T-cell (primary cell): ENCODE data around the gene DAAM1. TPM values are rescaled to one million over a fixed set of nuclear protein-coding genes. Genes with fewer than 3 reads are reported as not detected.

Experiments
- ATAC-seq, 4 experiments: fragments of 200-7000 bp in 3 of 4; fragments of 150-1000 bp in 1 of 4; cut with Tn5 transposase; replicated peaks in 1 of 4; 1 replicate in 3 of 4; 2 replicates in 1 of 4; pipeline ENCODE4 v1.10.0; 2021; ENCODE audit warnings: moderate library complexity in 3 of 4, mild to moderate bottlenecking in 2 of 4, moderate number of reproducible peaks in 1 of 4
- CTCF ChIA-PET, 2 donors: fragments of 300-600 bp; sonication (Branson Sonifier 250); formaldehyde crosslinking; loops; one replicate each; lab custom pipeline; 2022; ENCODE audit warnings: antibody characterized with exemption in 2 of 2; lab: Charles Lee
- POLR2A ChIA-PET, 2 donors: fragments of 300-600 bp; sonication (Branson Sonifier 250); formaldehyde crosslinking; loops; one replicate each; lab custom pipeline; 2022; ENCODE audit warnings: antibody characterized with exemption in 2 of 2; lab: Charles Lee
- DNase-seq, 35 experiments: peaks; one replicate each; pipeline versions ENCODE4 v3.0.0 to v3.0.0-alpha.2; 2013 to 2023
- H3K27ac ChIP-seq: one replicate; pipeline ENCODE4 v1.5.1; 2013; ENCODE audit warnings: low read length
- H3K27me3 ChIP-seq, 2 experiments: replicated peaks in 1 of 2; 1 replicate in 1 of 2; 2 replicates in 1 of 2; pipeline versions ENCODE4 v1.6.1 to v1.7.0; 2013; ENCODE audit warnings: low read length in 1 of 2, mixed read lengths in 1 of 2; ENCODE audit not compliant: control insufficient read depth in 2 of 2, insufficient read depth in 2 of 2; ENCODE audit errors: extremely low read depth in 1 of 2
- H3K36me3 ChIP-seq, 2 donors: 1 replicate in 1 of 2; 2 replicates in 1 of 2; pipeline versions ENCODE4 v1.6.1 to v1.7.0; 2013; ENCODE audit warnings: low read length in 1 of 2; ENCODE audit not compliant: control insufficient read depth in 2 of 2, insufficient read depth in 1 of 2; ENCODE audit errors: extremely low read depth in 1 of 2
- H3K4me1 ChIP-seq, 2 experiments: 1 replicate in 1 of 2; 2 replicates in 1 of 2; pipeline versions ENCODE4 v1.6.1 to v1.7.0; 2013; ENCODE audit warnings: low read length in 2 of 2, mixed read lengths in 1 of 2; ENCODE audit not compliant: insufficient read depth in 2 of 2, control insufficient read depth in 1 of 2; ENCODE audit errors: extremely low read depth in 1 of 2
- H3K4me3 ChIP-seq, 2 donors: 1 replicate in 1 of 2; 2 replicates in 1 of 2; pipeline versions ENCODE4 v1.5.1 to v1.7.0; 2013; ENCODE audit warnings: mild to moderate bottlenecking in 2 of 2, low read length in 1 of 2, moderate library complexity in 1 of 2; ENCODE audit not compliant: control insufficient read depth in 1 of 2; ENCODE audit errors: extremely low read depth in 1 of 2
- H3K9me3 ChIP-seq: 2 replicates; pipeline ENCODE4 v1.7.0; 2013
- H3K27ac Mint-ChIP-seq, 2 donors: one replicate each; pipeline ENCODE4 v1.8.0; 2020 to 2021; ENCODE audit warnings: mild to moderate bottlenecking in 2 of 2, mixed read lengths in 2 of 2
- H3K27me3 Mint-ChIP-seq, 2 donors: one replicate each; pipeline ENCODE4 v1.8.0; 2021 to 2022; ENCODE audit warnings: mixed read lengths in 2 of 2
- H3K36me3 Mint-ChIP-seq: one replicate; pipeline ENCODE4 v1.8.0; 2021; ENCODE audit warnings: mixed read lengths
- H3K4me1 Mint-ChIP-seq, 3 donors: one replicate each; pipeline ENCODE4 v1.8.0; 2020 to 2022; ENCODE audit warnings: mixed read lengths in 3 of 3, mild to moderate bottlenecking in 1 of 3
- H3K4me3 Mint-ChIP-seq, 3 donors: one replicate each; pipeline ENCODE4 v1.8.0; 2020 to 2022; ENCODE audit warnings: mild to moderate bottlenecking in 3 of 3, mixed read lengths in 3 of 3, moderate library complexity in 3 of 3
- H3K9me3 Mint-ChIP-seq, 3 donors: one replicate each; pipeline ENCODE4 v1.8.0; 2020 to 2022; ENCODE audit warnings: mixed read lengths in 3 of 3
- WGBS: methylation state at CpG from one replicate; pipeline ENCODE4 v1.1.5; 2013; ENCODE audit warnings: missing lambda C conversion rate; ENCODE audit not compliant: insufficient coverage; 5-methylcytosine and 5-hydroxymethylcytosine counted together
- total RNA-seq, 35 experiments: library from RNA in 6 of 35; stranded (reverse) in 6 of 35; fragments of 120-200 nt in 1 of 35; gene quantifications; one replicate each; pipeline versions ENCODE4 v1.2.1 to v1.2.4 and lab custom pipeline; 2013 to 2026

The DAAM1 gene
- total RNA-seq, 5 donors from 2014 or later (not counting 1 experiment from before 2014, with no cell fraction given) = 9.6 to 25.3 (median 23.9) TPM

DNA sequence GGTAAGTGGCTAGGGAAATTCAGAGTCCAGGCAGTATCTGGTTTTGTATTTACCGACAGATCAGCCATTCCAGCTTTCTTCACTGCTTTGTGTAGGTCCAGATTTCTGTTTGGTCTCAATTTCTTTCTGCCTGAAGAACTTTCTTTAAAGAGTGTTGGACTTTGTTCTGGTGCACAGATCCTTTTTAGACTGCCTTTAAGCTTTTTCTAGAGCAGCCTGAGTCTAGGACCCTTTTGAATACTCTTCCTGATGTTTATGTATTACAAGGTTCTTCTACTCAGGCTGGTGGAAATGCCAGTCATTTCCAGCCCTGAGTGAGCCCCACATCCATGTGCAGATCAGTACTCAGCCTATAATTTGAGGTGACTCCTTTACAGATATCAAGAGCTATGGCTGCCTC lies 54.7 kb downstream of the DAAM1 start:
- Histone ChIP-seq H3K9me3 (peaks cover 2% of the 10 kb centered on the region), H3K27me3 (no peaks in the 10 kb centered on the region), H3K27ac (no peak overlapping the region), H3K36me3 (no peaks in the 10 kb centered on the region), H3K4me3 (no peak overlapping the region), H3K4me1 (no peaks in the 10 kb centered on the region)
- no peak for DNase-seq
- Mint-ChIP-seq H3K36me3 (peaks cover 12% of the 10 kb centered on the region), H3K4me3 (no peak overlapping the region), H3K27ac (no peak overlapping the region), H3K9me3 (peaks cover 0 to 3% (median 0%) of the 10 kb centered on the region in 3 donors), H3K4me1 (peaks cover 15 to 26% (median 21%) of the 10 kb centered on the region in 3 donors), H3K27me3 (no peaks in the 10 kb centered on the region)
- ChIA-PET CTCF (interaction anchor here in 1 of 2 donors (0.6 kb wide), 1 partner anchor 576 kb away, joined by 10 read pairs; no protein-coding TSS in a partner anchor), POLR2A (no interaction called here)
- ATAC-seq = no peak
- no CpG with 5 or more reads among the region's 1 CpG for WGBS

DNA sequence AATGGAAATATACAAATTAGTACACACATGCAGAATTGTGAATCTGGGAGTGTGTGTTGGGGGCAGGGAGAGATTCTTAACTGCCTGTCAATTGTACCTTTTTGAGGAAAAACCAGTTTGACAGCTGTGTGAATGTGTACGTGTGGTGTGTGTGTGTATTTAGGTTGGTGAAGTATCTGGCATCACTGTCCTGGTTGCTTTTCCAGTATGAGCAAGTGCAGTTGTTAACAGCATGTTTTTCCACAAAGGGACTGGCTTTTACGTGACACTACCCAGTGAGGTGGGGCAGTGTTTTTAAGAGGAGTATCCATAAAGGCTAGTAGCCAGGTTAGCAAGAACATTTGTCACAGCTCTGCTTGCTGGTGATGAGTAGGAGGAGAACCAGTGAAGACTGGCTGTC lies 56.1 kb downstream of the DAAM1 start:
- POLR2A ChIA-PET = interaction anchor here in 1 of 2 donors (0.6 kb wide), 1 partner anchor 1112 kb away, joined by 10 read pairs; no protein-coding TSS in a partner anchor
- Mint-ChIP-seq H3K27me3 (no peaks in the 10 kb centered on the region), H3K4me1 (peaks cover 13 to 23% (median 21%) of the 10 kb centered on the region in 3 donors), H3K9me3 (peaks cover 0 to 3% (median 0%) of the 10 kb centered on the region in 3 donors), H3K27ac (no peak overlapping the region), H3K36me3 (peaks cover 16% of the 10 kb centered on the region), H3K4me3 (no peak overlapping the region)
- Histone ChIP-seq H3K27me3 (no peaks in the 10 kb centered on the region), H3K36me3 (no peaks in the 10 kb centered on the region), H3K4me1 (no peaks in the 10 kb centered on the region), H3K4me3 (no peak overlapping the region), H3K27ac (no peak overlapping the region), H3K9me3 (peaks cover 2% of the 10 kb centered on the region)
- 95% methylated on average over 2 of the region's 2 CpGs for WGBS
- CTCF ChIA-PET = no interaction called here
- no peak for DNase-seq
- ATAC-seq = no peak

DNA sequence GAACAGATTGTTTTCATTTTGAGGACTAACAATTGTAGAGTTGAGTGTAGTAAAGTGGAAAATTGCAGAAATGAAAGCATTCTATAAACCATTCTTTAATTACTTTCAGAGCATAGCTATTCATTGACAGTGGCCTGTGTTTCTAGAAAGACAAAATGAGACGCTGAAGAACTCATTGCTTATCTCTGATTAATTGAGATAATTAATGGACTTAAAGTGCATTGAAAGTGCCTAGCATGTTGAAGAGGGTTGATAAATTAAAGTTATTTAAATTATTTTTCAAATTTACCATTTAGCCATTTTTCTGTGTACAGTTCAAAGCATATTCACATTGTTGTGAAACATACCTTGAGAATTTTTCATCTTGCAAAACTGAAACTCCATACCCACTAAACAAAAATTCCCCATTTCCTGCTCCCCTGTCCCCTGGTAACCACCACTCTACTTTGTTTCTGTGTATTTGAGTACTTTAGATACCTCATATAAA lies 57.4 kb downstream of the DAAM1 start:
- CTCF ChIA-PET = no interaction called here
- no peak overlapping the region for H3K4me3 ChIP-seq
- H3K27me3 ChIP-seq = no peaks in the 10 kb centered on the region
- Mint-ChIP-seq H3K4me3 (no peak overlapping the region), H3K27ac (no peak overlapping the region), H3K27me3 (no peaks in the 10 kb centered on the region), H3K4me1 (peaks cover 13 to 18% (median 13%) of the 10 kb centered on the region in 3 donors), H3K36me3 (peaks cover 16% of the 10 kb centered on the region), H3K9me3 (peaks cover 0 to 3% (median 0%) of the 10 kb centered on the region in 3 donors)
- WGBS = no CpG with 5 or more reads among the region's 1 CpG
- no peak overlapping the region for H3K27ac ChIP-seq
- no peaks in the 10 kb centered on the region for H3K4me1 ChIP-seq
- H3K9me3 ChIP-seq = peaks cover 2% of the 10 kb centered on the region
- H3K36me3 ChIP-seq = no peaks in the 10 kb centered on the region
- no peak for DNase-seq
- POLR2A ChIA-PET = no interaction called here
- ATAC-seq = no peak

DNA sequence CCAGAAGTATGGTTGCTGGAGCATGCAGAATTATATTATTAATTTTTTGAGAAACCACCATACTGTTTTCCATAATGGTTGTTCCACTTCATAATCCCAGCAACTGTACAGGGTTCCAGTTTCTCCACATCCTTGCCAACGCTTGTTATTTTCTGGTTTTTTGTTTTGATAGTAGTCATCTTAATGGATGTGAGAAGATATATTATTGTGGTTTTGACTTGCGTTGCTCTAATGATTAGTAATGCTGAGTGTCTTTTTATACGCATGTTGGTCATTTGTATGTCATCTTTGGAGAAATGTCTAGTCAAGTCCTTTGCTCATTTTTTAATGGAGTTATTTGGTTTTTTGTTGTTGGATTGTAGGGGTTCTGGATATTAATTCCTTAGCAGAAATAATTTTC lies 58.1 kb downstream of the DAAM1 start:
- POLR2A ChIA-PET = no interaction called here
- H3K36me3 Mint-ChIP-seq = peaks cover 20% of the 10 kb centered on the region
- ATAC-seq = no peak
- Histone ChIP-seq H3K27me3 (no peaks in the 10 kb centered on the region), H3K27ac (no peak overlapping the region), H3K36me3 (no peaks in the 10 kb centered on the region), H3K4me1 (no peaks in the 10 kb centered on the region), H3K9me3 (peaks cover 2% of the 10 kb centered on the region), H3K4me3 (no peak overlapping the region)
- peaks cover 0 to 3% (median 0%) of the 10 kb centered on the region in 3 donors for H3K9me3 Mint-ChIP-seq
- H3K27ac Mint-ChIP-seq = no peak overlapping the region
- no peak overlapping the region for H3K4me3 Mint-ChIP-seq
- CTCF ChIA-PET = no interaction called here
- WGBS = 57% methylated on average over 2 of the region's 3 CpGs
- H3K27me3 Mint-ChIP-seq = no peaks in the 10 kb centered on the region
- H3K4me1 Mint-ChIP-seq = peaks cover 11 to 18% (median 14%) of the 10 kb centered on the region in 3 donors
- DNase-seq = no peak

DNA sequence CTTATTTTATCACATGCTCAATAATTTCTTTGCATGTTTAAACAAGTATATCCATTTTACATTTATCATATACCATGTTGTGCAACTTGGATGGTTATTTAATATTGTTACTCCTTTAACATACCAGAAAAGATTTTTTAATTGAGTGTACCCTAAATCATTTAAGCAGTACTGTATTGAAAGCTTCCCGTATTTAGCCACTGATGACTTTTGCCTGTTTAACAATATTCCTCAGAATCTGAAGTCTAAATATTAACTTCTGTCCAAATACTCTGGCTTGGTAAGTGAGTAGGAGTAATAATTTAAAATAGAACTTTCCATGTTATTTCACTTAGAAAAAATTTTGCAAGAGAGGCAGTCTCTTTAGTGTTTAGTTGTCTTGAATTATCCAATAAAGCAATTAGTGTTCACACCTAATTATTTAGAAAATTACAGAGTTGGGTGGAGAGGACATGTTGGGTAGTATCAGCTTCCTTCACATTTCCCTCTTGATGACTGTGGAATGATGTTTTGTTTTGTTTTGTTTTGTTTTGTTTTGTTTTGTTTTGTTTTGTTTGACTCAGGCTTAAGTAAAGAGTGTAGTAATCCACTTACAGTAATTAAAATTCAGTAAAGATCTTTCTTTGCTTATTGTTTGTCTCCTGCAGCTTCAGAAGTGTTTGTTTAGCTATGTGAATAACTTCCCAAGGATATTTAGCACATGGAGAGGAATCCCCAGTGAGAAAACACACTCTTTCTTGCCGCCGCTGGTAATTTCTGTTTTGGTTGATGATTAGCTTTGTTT lies 59.5 kb downstream of the DAAM1 start:
- peaks cover 2% of the 10 kb centered on the region for H3K9me3 ChIP-seq
- H3K4me1 ChIP-seq = no peaks in the 10 kb centered on the region
- H3K4me1 Mint-ChIP-seq = peaks cover 8 to 20% (median 14%) of the 10 kb centered on the region in 3 donors
- peaks cover 0 to 3% (median 0%) of the 10 kb centered on the region in 3 donors for H3K9me3 Mint-ChIP-seq
- no peaks in the 10 kb centered on the region for H3K36me3 ChIP-seq
- peaks cover 24% of the 10 kb centered on the region for H3K36me3 Mint-ChIP-seq
- H3K4me3 ChIP-seq = no peak overlapping the region
- no peak overlapping the region for H3K4me3 Mint-ChIP-seq
- H3K27me3 Mint-ChIP-seq = no peaks in the 10 kb centered on the region
- CTCF ChIA-PET = no interaction called here
- POLR2A ChIA-PET = no interaction called here
- no peak for DNase-seq
- H3K27me3 ChIP-seq = no peaks in the 10 kb centered on the region
- no CpG with 5 or more reads among the region's 3 CpGs for WGBS
- no peak for ATAC-seq
- no peak overlapping the region for H3K27ac ChIP-seq
- H3K27ac Mint-ChIP-seq = no peak overlapping the region

DNA sequence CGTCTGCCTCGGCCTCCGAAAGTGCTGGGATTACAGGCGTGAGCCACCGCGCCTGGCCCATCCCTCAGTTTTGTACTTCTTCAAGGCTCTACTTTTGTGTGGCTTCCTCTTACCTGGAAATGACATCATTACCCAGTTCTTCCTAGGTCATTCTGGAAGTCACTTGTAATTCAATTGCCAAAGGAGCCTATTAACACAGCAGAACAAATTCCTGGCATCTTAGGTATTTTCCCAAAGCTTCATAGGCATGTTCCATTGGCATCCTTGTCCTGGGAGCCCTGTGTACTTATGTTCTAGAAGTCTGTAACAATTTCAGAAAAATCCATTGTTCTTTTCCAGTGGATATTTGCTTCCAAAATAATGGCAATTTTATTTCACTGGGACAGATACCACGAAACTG lies 60.6 kb downstream of the DAAM1 start:
- H3K4me3 Mint-ChIP-seq = no peak overlapping the region

More for the DNA sequence above, 60.6 kb downstream of the DAAM1 start:
- 97% methylated on average over 6 of the region's 7 CpGs for WGBS
- Histone ChIP-seq H3K27me3 (no peaks in the 10 kb centered on the region), H3K4me1 (no peaks in the 10 kb centered on the region), H3K27ac (no peak overlapping the region), H3K36me3 (no peaks in the 10 kb centered on the region), H3K9me3 (no peaks in the 10 kb centered on the region), H3K4me3 (no peak overlapping the region)
- Mint-ChIP-seq H3K9me3 (peaks cover 0 to 3% (median 0%) of the 10 kb centered on the region in 3 donors), H3K27me3 (no peaks in the 10 kb centered on the region), H3K4me1 (peaks cover 3 to 20% (median 16%) of the 10 kb centered on the region in 3 donors), H3K27ac (no peak overlapping the region), H3K36me3 (peaks cover 14% of the 10 kb centered on the region)
- no peak for ATAC-seq
- no peak for DNase-seq
- ChIA-PET CTCF (no interaction called here), POLR2A (no interaction called here)
